HG02943 (cell line): ENCODE results near the gene PRICKLE1.
"Not testable (repeated sequence)": the region's sequence is repeated elsewhere in the genome, so short reads cannot be mapped to it uniquely, and the experiment has no call there.

Source experiments
- ATAC-seq: cut with Tn5 transposase; IDR thresholded peaks from one replicate; pipeline ENCODE4 v1.9.1; 2021; ENCODE audit warnings: mild to moderate bottlenecking, low read depth, moderate library complexity; ENCODE audit not compliant: unreplicated experiment

PRICKLE1 gene

GRCh38 chr12:42564556-42564955 is 25.0 kb downstream of the PRICKLE1 start:
- ATAC-seq: no peak

- ATAC-seq: no peak
Observed at GRCh38 chr12:42560977-42561376, 28.6 kb downstream of the PRICKLE1 start.

- ATAC-seq: no peak
Observed at GRCh38 chr12:42557586-42558172, 31.9 kb downstream of the PRICKLE1 start.

GRCh38 chr12:42556917-42557316 is 32.6 kb downstream of the PRICKLE1 start:
- no peak for ATAC-seq

GRCh38 chr12:42552822-42553221 is 36.7 kb downstream of the PRICKLE1 start:
- no peak for ATAC-seq

GRCh38 chr12:42550800-42551199 is 38.7 kb downstream of the PRICKLE1 start:
- no peak for ATAC-seq

- no peak for ATAC-seq
Observed at GRCh38 chr12:42546709-42547108, 42.8 kb downstream of the PRICKLE1 start.

GRCh38 chr12:42541965-42542364 is 47.6 kb downstream of the PRICKLE1 start:
- ATAC-seq: no peak

GRCh38 chr12:42541308-42541707 is 48.2 kb downstream of the PRICKLE1 start:
- ATAC-seq: not testable (repeated sequence)

- ATAC-seq: no peak
Observed at GRCh38 chr12:42539696-42540095, 49.9 kb downstream of the PRICKLE1 start.

GRCh38 chr12:42538203-42538602 is 51.3 kb downstream of the PRICKLE1 start:
- no peak for ATAC-seq

- no peak for ATAC-seq
Observed at GRCh38 chr12:42534184-42534838, 55.2 kb downstream of the PRICKLE1 start.

GRCh38 chr12:42530284-42530683 is 59.3 kb downstream of the PRICKLE1 start:
- no peak for ATAC-seq

- ATAC-seq: no peak
Observed at GRCh38 chr12:42525444-42525843, 64.1 kb downstream of the PRICKLE1 start.

GRCh38 chr12:42524716-42525115 is 64.8 kb downstream of the PRICKLE1 start:
- no peak for ATAC-seq

GRCh38 chr12:42516573-42516972 is 73.0 kb downstream of the PRICKLE1 start:
- ATAC-seq: no peak

GRCh38 chr12:42511656-42512055 is 77.9 kb downstream of the PRICKLE1 start:
- no peak for ATAC-seq

GRCh38 chr12:42510823-42511222 is 78.7 kb downstream of the PRICKLE1 start:
- no peak for ATAC-seq

- no peak for ATAC-seq
Observed at GRCh38 chr12:42508913-42509460, 80.6 kb downstream of the PRICKLE1 start.

GRCh38 chr12:42507565-42507964 is 82.0 kb downstream of the PRICKLE1 start:
- ATAC-seq: no peak

GRCh38 chr12:42507081-42507480 is 82.5 kb downstream of the PRICKLE1 start:
- ATAC-seq: no peak

GRCh38 chr12:42504049-42504448 is 85.5 kb downstream of the PRICKLE1 start:
- no peak for ATAC-seq
